H1 (cell line): ENCODE results near the gene ADGRB2. TPM values are rescaled to one million over a fixed set of nuclear protein-coding genes. Genes with fewer than 3 reads are reported as not detected.

ENCODE experiments used
- CTCF ChIA-PET: fragments of 300-600 bp; sonication (Branson Sonifier 250); formaldehyde crosslinking; loops from one replicate; lab custom pipeline; 2021; ENCODE audit not compliant: partially characterized antibody; lab: Charles Lee
- POLR2A ChIA-PET: fragments of 300-600 bp; sonication (Branson Sonifier 250); formaldehyde crosslinking; loops from one replicate; lab custom pipeline; 2021; ENCODE audit warnings: inconsistent platforms; ENCODE audit not compliant: partially characterized antibody; lab: Charles Lee
- DNase-seq, 2 experiments: peaks; one replicate each; pipeline versions ENCODE4 v3.0.0 to v3.0.0-alpha.2; 2010 to 2022; ENCODE audit warnings: low spot score in 2 of 2, low read depth in 1 of 2, mixed read lengths in 1 of 2
- FAIRE-seq: peaks from 2 replicates; lab custom pipeline; 2011; peaks lifted over from hg19 to GRCh38; lab: Jason Lieb, UNC
- H2AFZ ChIP-seq: 2 replicates; pipeline ENCODE4 v1.8.1; 2012; ENCODE audit warnings: low read length, inconsistent platforms
- H2AK5ac ChIP-seq: 2 replicates; pipeline ENCODE4 v1.6.1; 2013; ENCODE audit warnings: low read depth, low read length
- H2BK120ac ChIP-seq: replicated peaks from 2 replicates; pipeline ENCODE3; 2013; ENCODE audit warnings: low read depth, low read length, inconsistent platforms
- H2BK12ac ChIP-seq: 2 replicates; pipeline ENCODE4 v1.6.1; 2013; ENCODE audit warnings: low read depth, low read length
- H2BK15ac ChIP-seq: 2 replicates; pipeline ENCODE4 v1.6.1; 2013; ENCODE audit warnings: low read length
- H2BK20ac ChIP-seq: 2 replicates; pipeline ENCODE4 v1.6.1; 2013; ENCODE audit warnings: low read length
- H2BK5ac ChIP-seq: 2 replicates; pipeline ENCODE4 v1.6.1; 2013; ENCODE audit warnings: low read depth, low read length
- H3K14ac ChIP-seq: 2 replicates; pipeline ENCODE4 v1.6.1; 2013; ENCODE audit warnings: inconsistent platforms; ENCODE audit not compliant: insufficient read length
- H3K18ac ChIP-seq: 2 replicates; pipeline ENCODE4 v1.6.1; 2013; ENCODE audit warnings: low read length; ENCODE audit errors: extremely low read depth
- H3K23ac ChIP-seq: 2 replicates; pipeline ENCODE4 v1.6.1; 2013; ENCODE audit warnings: inconsistent platforms; ENCODE audit not compliant: insufficient read length
- H3K23me2 ChIP-seq: 2 replicates; pipeline ENCODE4 v1.6.1; 2013; ENCODE audit warnings: low read depth, low read length
- H3K27ac ChIP-seq: 2 replicates; pipeline ENCODE4 v1.6.1; 2011; ENCODE audit warnings: low read depth, low read length, inconsistent platforms
- H3K27me3 ChIP-seq, 4 experiments: replicated peaks in 1 of 4; 1 replicate in 1 of 4; 2 replicates in 3 of 4; pipeline versions ENCODE4 v1.6.1 to v1.8.1; 2011 to 2013; ENCODE audit warnings: low read length in 3 of 4, mild to moderate bottlenecking in 3 of 4, inconsistent platforms in 2 of 4, mixed read lengths in 2 of 4, moderate library complexity in 1 of 4; ENCODE audit not compliant: control insufficient read depth in 3 of 4, insufficient read depth in 3 of 4; ENCODE audit errors: extremely low read depth in 1 of 4
- H3K36me3 ChIP-seq, 4 experiments: 2 replicates each; pipeline versions ENCODE4 v1.6.1 to v1.8.1; 2011 to 2013; ENCODE audit warnings: mild to moderate bottlenecking in 4 of 4, low read length in 3 of 4, moderate library complexity in 2 of 4, control low read depth in 1 of 4, inconsistent platforms in 1 of 4; ENCODE audit not compliant: insufficient read depth in 4 of 4, control insufficient read depth in 2 of 4
- H3K4ac ChIP-seq: replicated peaks from 2 replicates; pipeline ENCODE3; 2013; ENCODE audit warnings: low read length, low read depth, mixed read lengths, inconsistent platforms; ENCODE audit not compliant: insufficient read length
- H3K4me1 ChIP-seq, 4 experiments: replicated peaks in 1 of 4; 1 replicate in 1 of 4; 2 replicates in 3 of 4; pipeline versions ENCODE4 v1.6.1 to v1.8.1; 2011 to 2013; ENCODE audit warnings: low read length in 3 of 4, inconsistent platforms in 2 of 4, mixed read lengths in 1 of 4; ENCODE audit not compliant: insufficient read depth in 4 of 4, control insufficient read depth in 3 of 4
- H3K4me2 ChIP-seq, 2 experiments: 2 replicates each; pipeline versions ENCODE4 v1.6.1 to v1.8.1; 2011 to 2013; ENCODE audit warnings: low read depth in 2 of 2, low read length in 2 of 2, control low read depth in 1 of 2, inconsistent platforms in 1 of 2, mild to moderate bottlenecking in 1 of 2; ENCODE audit not compliant: insufficient read depth in 1 of 2
- H3K4me3 ChIP-seq, 4 experiments: fragments of 200-600, 300-600 bp in 1 of 4; sonication (generic), shearing (Covaris generic), sonication (Bioruptor Twin) in 1 of 4; 2 replicates each; pipeline versions ENCODE4 v1.5.1 to v1.8.1; 2011 to 2016; ENCODE audit warnings: low read length in 4 of 4, low read depth in 3 of 4, control low read depth in 2 of 4, inconsistent platforms in 2 of 4, mild to moderate bottlenecking in 2 of 4, mixed read lengths in 1 of 4, moderate library complexity in 1 of 4; ENCODE audit not compliant: insufficient read depth in 2 of 4; ENCODE audit errors: extremely low read depth in 1 of 4
- H3K56ac ChIP-seq: replicated peaks from 2 replicates; pipeline ENCODE3; 2013; ENCODE audit warnings: low read depth, mild to moderate bottlenecking, mixed read lengths, low read length, inconsistent platforms; ENCODE audit not compliant: insufficient read length
- H3K79me1 ChIP-seq: 2 replicates; pipeline ENCODE4 v1.6.1; 2013; ENCODE audit warnings: low read depth, low read length, control low read depth
- H3K79me2 ChIP-seq, 2 experiments: 2 replicates each; pipeline versions ENCODE4 v1.6.1 to v1.8.1; 2012 to 2013; ENCODE audit warnings: low read length in 2 of 2, mild to moderate bottlenecking in 2 of 2, inconsistent platforms in 1 of 2; ENCODE audit not compliant: insufficient read depth in 2 of 2, control insufficient read depth in 1 of 2
- H3K9ac ChIP-seq, 4 experiments: replicated peaks in 1 of 4; 1 replicate in 1 of 4; 2 replicates in 3 of 4; pipeline versions ENCODE4 v1.6.1 to v1.8.1; 2011 to 2013; ENCODE audit warnings: low read depth in 3 of 4, low read length in 3 of 4, control low read depth in 2 of 4, mild to moderate bottlenecking in 2 of 4, moderate library complexity in 2 of 4, inconsistent platforms in 1 of 4; ENCODE audit errors: extremely low read depth in 1 of 4
- H3K9me3 ChIP-seq, 2 experiments: 2 replicates each; pipeline versions ENCODE4 v1.6.1 to v1.8.1; 2012 to 2013; ENCODE audit warnings: mild to moderate bottlenecking in 2 of 2, moderate library complexity in 2 of 2, control low read depth in 1 of 2, inconsistent platforms in 1 of 2, low read depth in 1 of 2, low read length in 1 of 2, mixed read lengths in 1 of 2; ENCODE audit not compliant: insufficient read depth in 2 of 2
- H4K20me1 ChIP-seq, 2 experiments: replicated peaks in 1 of 2; 2 replicates each; pipeline versions ENCODE3 to v1.8.1; 2011 to 2013; ENCODE audit warnings: inconsistent platforms in 2 of 2, low read length in 2 of 2, mild to moderate bottlenecking in 1 of 2; ENCODE audit not compliant: insufficient read depth in 2 of 2, control insufficient read depth in 1 of 2
- H4K5ac ChIP-seq: 2 replicates; pipeline ENCODE4 v1.6.1; 2013; ENCODE audit warnings: low read length, low read depth, mixed read lengths, inconsistent platforms; ENCODE audit not compliant: insufficient read length
- H4K8ac ChIP-seq: 2 replicates; pipeline ENCODE4 v1.8.0; 2013; ENCODE audit warnings: mild to moderate bottlenecking, moderate library complexity, low read length, inconsistent platforms; ENCODE audit not compliant: insufficient read depth; ENCODE audit errors: extremely low read depth
- H4K91ac ChIP-seq: replicated peaks from 2 replicates; pipeline ENCODE3; 2013; ENCODE audit warnings: low read length, mixed read lengths, inconsistent platforms; ENCODE audit not compliant: insufficient read length
- CBX5 ChIP-seq: fragments of 300-800, 300-1000 bp; sonication (generic); IDR thresholded peaks from 2 replicates; pipeline ENCODE4 v1.7.1; 2016; ENCODE audit warnings: antibody characterized with exemption, low read length, low read depth
- KDM5A ChIP-seq: fragments of 200-600 bp; IDR thresholded peaks from 2 replicates; pipeline ENCODE4 v1.7.1; 2012; ENCODE audit warnings: mild to moderate bottlenecking, low read length, inconsistent platforms, mixed read lengths
- WGBS, 2 experiments: shearing (Covaris generic) in 1 of 2; methylation state at CpG; one replicate each; pipeline versions ENCODE4 v1.1.6 to v1.1.7; 2013 to 2015; ENCODE audit warnings: low lambda C conversion rate in 2 of 2, mixed read lengths in 2 of 2, inconsistent platforms in 1 of 2, low coverage in 1 of 2, missing lambda C conversion rate in 1 of 2; ENCODE audit not compliant: insufficient replicate concordance in 2 of 2, insufficient coverage in 1 of 2, insufficient read length in 1 of 2; ENCODE audit errors: extremely low coverage in 1 of 2, missing lambda C conversion rate in 1 of 2; 5-methylcytosine and 5-hydroxymethylcytosine counted together
- polyA plus RNA-seq, 7 experiments: library from polyadenylated mRNA; depleted of rRNA in 3 of 7; stranded (reverse) in 5 of 7; unstranded in 2 of 7; fragments of >200 nt in 5 of 7; fragments of 200-250 nt in 2 of 7; gene quantifications; 1 replicate in 5 of 7; 2 replicates in 1 of 7; 4 replicates in 1 of 7; pipeline versions ENCODE4 v1.2.1 to v1.2.3, GENCODE V29; 2011 to 2013; ENCODE audit warnings: missing spikeins in 2 of 7, mixed read lengths in 2 of 7
- total RNA-seq: library from RNA; stranded (reverse); fragmentation: NEBNext Ultra II Directional; extraction: Animal tissue kit (Norgen Biotek cat#: 25700); gene quantifications from 2 replicates; pipeline ENCODE4 v1.2.1, GENCODE V29; 2021

ADGRB2 gene
- total and polyA plus RNA-seq, 2 of the 8 experiments (the other 6 are each of a cell fraction or from before 2014, with no cell fraction given): 15.6 to 26.2 TPM

DNA sequence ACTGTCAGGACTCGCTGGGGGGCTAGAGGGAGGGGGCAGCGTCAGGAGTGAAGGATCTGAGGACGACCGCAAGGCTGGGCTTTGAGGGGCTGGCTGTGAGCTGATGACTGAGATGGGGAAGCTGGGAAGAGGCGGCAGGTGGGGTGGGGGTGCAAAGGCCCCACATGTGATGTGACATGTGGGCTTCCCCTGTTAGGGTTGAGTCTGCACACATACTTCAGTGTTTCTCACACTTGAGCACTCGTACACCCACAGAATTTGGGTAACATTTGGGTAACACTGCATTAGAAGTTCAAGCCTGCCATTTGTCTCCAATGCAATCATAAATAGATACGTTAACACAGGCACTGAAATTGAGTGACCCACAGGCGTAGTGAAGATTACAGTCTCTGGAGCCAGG is 76.5 kb downstream of the ADGRB2 start:
- 87% methylated on average over 8 of the region's 8 CpGs; no CpG with 5 or more reads in 1 of the 2 experiments for WGBS, 2 experiments
- FAIRE-seq: no peak
- TF ChIP-seq KDM5A (no peak), CBX5 (no peak)

More for the DNA sequence above, 76.5 kb downstream of the ADGRB2 start:
- Histone ChIP-seq H3K27me3 (no peaks in the 10 kb centered on the region), H3K36me3 (no peaks in the 10 kb centered on the region), H3K4me1 (peaks cover 0 to 4% (median 0%) of the 10 kb centered on the region in 4 experiments; a peak in 2 of 7 replicates), H3K23me2 (no peaks in the 10 kb centered on the region), H3K79me1 (no peaks in the 10 kb centered on the region), H2AK5ac (no peak overlapping the region), H2AFZ (no peak overlapping the region), H2BK5ac (no peak overlapping the region), H4K8ac (no peak overlapping the region), H4K5ac (no peak overlapping the region), H3K4me2 (no peak overlapping the region), H3K56ac (no peak overlapping the region), H3K27ac (no peak overlapping the region), H2BK15ac (no peak overlapping the region), H3K4ac (no peak overlapping the region), H2BK120ac (no peak overlapping the region), H4K20me1 (no peaks in the 10 kb centered on the region), H3K4me3 (no peak overlapping the region), H3K9ac (no peak overlapping the region), H3K23ac (no peak overlapping the region), H2BK12ac (no peak overlapping the region), H2BK20ac (no peak overlapping the region), H3K9me3 (no peaks in the 10 kb centered on the region), H3K14ac (no peak overlapping the region), H4K91ac (no peak overlapping the region), H3K79me2 (no peaks in the 10 kb centered on the region), H3K18ac (no peak overlapping the region)
- POLR2A ChIA-PET: interaction anchor here (1.2 kb wide), 1 partner anchor 13 kb away, joined by 3 read pairs; no protein-coding TSS in a partner anchor
- no peak for DNase-seq
- CTCF ChIA-PET: interaction anchor here (0.8 to 24.1 kb wide), 9 partner anchors 9 to 138 kb away, joined by 3 to 370 read pairs (median 11); partner anchors contain the start of gene COL16A1
